NT2/D1 (cell line): ENCODE results near the gene CDH4.

Experiments used
- SUZ12 ChIP-seq: IDR thresholded peaks from 2 replicates; pipeline ENCODE4 v1.6.1; 2011; ENCODE audit not compliant: insufficient read length, insufficient read depth; ENCODE audit errors: extremely low read depth
- YY1 ChIP-seq: IDR thresholded peaks from 2 replicates; pipeline ENCODE4 v1.6.1; 2011; ENCODE audit not compliant: insufficient read length, insufficient read depth
- ZNF274 ChIP-seq: IDR thresholded peaks from 2 replicates; pipeline ENCODE4 v1.6.1; 2011; ENCODE audit warnings: mild to moderate bottlenecking, low read depth, low read length

- TF ChIP-seq YY1 (no peak), ZNF274 (no peak), SUZ12 (no peak)
Observed at GRCh38 chr20:61524951-61525666, 273.0 kb downstream of the CDH4 start.
